NCI-H1105 treated with DMSO at 0.1 percent for 48 hours (cell line): ENCODE results near the gene SDC3.
A peak's percentile ranks its signal among the peaks of the same experiment; 100 is the strongest.

Source experiments
- DNase-seq: peaks from one replicate; lab custom pipeline; 2025; lab: John Stamatoyannopoulos, UW

Gene SDC3

DNA sequence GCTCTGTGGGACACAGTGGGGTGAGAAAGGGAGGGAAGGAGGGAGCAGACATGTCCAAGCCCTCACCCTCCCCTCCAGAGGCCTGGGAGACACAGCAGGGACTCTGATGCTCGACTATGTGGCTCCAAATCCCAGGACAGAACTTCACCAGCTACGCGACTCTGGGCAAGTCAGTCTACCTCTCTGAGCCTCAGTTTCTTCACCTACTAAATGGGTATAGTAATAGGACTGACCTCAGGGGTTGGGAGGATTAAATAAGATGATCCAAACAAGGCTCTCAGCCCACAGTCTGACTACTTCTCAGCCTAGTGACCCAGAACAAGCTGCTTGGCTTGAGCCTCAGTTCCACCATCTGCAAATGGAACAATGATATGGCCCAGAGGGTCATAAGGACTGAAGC is 19.6 kb downstream of the SDC3 start:
- DNase-seq = no peak

DNA sequence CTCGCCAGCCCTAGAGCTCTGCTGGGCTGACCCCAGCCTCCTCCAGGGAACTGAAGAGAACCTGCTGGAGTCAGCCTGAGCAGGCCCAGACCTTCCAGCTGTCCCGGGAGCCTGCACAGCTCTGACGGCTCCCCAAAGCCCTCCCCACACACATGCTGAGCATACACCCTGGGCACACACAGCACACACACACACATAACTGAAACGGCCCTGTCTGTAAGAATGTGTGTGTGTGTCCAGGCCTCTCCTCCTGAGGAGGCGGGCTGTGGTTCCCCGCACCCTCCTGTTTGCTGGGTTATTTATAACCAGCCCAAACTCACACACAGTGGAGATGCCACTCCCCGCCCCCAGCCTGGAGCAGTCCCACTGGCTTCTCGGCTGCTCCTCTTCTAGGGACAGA is 20.2 kb downstream of the SDC3 start:
- no peak for DNase-seq

DNA sequence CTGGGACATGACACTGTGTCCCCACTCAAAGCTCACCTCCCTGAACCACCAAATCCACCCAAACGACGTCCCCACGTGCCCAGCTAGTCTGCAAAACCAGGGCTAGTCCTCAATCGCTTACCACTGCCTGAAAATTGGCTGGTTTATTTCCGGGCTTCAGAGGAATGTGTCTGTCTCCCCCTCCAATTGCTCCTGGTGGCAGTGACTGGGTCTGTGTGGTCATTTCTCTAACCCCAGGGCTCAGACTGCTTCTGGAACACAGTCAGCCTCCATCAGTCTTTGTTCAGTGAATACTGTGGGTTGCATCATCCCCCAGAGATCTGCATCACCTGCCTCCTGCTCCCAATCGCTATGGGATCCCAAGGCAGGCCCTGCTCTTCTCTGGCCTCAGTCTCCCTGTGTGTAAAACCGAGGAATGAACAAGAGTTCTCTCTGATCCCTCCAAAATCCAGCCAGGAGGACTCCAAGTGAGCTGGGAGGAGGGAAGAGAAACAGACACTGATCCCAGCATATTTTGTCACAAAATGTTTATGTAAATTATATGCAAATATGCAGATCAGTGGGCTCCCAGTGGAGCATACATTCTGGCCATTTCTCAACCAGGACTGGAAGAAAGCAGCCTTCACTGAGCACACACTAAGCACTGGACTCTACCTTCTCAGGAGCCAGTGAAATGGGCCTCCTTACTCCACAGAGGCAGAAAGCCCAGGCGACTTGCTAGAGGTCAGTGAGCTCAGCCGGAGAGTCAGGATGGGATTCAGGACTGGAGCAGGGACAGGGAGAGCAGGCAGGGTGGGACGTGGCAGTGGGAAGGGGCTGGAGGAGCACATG is 20.9 kb downstream of the SDC3 start:
- DNase-seq = no peak

DNA sequence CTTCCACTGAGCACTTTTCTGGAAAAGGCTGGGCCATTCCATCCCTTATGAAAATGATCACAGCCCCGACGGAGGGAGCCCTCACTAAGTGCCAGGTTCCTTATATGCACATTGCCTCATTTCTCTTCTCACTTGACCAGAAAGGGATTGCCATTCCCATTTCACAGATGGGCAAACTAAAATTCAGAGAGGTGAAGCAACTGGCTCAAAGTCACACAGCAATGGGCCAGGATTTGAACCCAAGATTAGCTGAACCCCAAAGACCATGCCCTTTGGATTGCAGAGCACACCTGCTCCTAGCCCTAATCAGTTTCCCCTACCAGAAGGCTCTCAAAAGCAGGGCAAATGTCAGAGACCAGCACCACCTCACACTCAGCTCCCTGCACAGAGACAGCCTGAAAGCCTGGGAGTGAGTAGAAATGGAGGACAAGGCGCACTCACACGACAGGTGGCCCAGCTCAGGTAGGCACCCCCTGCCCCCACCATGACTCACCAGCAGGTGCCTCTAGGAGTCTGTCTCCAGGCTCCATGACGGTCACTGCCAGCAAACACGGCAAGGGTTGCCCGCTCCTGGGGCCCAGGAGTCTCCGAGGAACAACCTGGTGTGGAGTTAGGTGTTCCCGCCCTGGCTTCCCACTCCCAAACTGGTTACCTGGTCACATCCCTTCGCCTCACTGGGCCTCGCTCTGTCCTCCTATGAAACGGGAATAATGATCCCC is 21.7 kb downstream of the SDC3 start:
- DNase-seq = no peak

DNA sequence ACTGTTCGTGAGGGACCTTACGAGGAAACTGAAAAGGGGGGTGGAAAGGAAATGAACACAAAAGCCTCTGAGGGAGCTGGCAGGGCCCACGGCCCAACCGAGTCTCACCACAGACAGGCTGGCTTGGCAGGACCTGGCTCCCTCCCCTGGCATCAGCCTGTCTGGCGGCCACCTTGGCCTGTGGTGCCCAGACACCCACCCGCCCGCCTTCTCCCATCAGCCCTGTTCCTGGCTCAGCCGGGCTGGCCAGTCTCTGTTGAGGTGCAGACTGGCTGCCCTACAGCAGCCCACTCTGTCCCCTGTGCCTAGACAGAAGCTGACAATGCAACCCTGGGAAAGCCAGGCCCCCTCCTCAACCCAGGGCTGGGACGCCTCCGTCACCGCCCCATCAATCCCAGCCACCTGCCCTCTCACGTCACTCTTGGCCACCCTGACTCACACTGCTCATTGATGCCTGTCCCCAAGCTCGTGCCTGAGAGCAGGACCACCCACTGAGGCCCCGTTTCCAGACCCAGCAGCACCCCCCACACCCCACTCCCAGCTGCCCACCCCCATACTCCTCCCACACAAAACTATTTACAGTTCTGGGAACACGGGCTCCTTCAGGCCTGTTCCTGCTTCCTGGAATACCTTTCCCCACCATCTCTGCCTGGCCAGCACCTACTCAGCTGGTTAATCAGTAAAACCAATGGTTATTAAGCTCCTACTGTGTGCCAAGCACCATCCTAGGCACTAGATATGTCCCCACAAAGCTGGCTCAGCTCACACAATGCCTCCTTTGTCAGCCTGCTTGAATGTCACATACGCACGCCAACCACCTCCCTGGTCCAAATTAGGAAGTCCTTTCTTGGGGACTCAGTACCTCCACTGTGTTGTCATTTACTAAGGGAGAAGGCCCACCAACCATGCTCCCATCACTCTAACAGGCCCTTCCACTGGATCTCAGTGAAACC is 22.7 kb downstream of the SDC3 start:
- no peak for DNase-seq

DNA sequence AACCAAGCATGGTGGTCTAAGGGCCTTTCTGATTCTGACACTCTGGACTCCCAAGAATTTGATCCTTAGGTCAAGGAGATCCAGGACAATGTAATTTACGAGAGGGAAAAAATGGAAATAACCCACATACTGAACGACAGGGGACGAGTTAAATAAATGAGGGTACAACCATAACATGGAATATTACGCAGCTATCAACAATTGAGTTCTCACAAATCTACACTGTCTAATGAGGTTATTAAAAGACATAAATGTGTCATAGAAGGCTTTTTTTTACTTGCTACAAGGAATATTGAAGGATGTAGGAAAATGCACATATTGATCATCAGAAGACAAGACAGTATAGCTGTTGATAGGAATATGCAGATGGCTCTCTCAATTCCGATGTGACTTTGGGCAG is 23.8 kb downstream of the SDC3 start:
- DNase-seq = no peak

DNA sequence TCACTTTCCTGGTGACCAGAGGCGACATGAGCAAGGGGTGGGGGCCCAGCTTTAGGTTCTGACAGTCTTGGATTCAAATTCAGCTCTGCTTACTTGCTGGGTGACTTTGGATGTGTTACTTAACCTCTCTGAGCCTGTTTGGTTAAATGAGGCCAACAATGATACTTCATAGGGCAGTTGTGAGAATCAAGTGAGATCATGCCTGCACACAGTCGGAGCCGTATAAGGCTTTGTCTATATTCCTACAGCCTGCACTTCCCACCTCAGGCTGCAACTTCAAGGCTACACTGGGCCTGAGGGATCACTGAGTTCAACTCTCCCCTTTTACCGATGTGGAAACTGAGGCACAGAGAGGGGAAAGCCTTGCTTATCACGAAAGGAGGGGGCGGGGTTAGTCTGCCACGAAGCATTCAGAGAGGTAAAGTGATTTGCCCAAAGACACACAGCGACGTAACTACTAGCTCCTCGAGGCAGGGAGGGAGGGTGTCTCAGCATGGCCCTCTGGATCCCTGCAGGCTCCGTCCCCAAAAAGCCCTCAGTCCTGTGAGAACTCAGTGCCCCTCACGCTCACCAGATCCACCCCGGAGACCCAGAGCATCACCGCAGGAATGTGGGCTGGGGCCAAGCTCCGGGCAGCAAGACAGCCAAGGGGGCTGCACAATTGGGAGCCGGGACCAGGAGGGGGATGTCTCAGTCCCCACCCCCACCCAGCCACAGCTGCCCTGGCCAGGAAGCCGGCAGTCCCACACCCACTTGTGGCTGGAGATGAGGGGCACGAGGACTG is 25.0 kb downstream of the SDC3 start:
- DNase-seq = no peak

DNA sequence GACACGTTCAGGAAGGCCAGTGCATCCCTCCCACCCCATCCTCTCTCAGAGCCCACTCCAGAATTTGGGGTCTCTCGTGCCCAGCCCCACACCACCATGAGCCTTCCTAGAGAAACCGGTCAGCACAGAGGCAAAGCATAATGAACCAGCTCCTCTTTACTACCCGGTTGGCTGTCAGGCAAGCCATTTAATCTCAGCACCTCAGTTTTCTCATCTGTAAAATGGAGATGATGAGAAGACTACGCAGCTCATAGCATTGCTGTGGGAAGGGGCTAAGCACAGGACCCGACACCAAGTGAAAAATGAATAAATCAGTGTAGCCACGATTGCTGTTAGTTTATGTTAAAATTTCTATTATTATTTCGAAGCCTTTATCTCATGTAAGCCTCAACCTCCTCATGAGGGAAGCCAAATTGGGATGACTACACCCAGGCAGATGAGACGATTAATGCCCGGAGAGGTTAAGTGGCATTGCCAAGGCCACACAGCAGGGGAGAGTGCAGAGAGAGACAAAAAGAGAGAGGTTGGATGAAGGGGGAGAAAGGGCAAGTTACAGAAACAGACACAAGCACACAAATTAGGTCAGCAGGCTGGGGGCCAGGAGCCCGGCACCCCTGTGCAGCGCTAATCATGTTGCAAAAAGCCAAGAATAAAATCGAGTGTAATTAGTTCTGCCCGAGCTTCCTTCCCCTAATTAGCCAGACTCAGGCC is 25.7 kb downstream of the SDC3 start:
- DNase-seq = no peak

DNA sequence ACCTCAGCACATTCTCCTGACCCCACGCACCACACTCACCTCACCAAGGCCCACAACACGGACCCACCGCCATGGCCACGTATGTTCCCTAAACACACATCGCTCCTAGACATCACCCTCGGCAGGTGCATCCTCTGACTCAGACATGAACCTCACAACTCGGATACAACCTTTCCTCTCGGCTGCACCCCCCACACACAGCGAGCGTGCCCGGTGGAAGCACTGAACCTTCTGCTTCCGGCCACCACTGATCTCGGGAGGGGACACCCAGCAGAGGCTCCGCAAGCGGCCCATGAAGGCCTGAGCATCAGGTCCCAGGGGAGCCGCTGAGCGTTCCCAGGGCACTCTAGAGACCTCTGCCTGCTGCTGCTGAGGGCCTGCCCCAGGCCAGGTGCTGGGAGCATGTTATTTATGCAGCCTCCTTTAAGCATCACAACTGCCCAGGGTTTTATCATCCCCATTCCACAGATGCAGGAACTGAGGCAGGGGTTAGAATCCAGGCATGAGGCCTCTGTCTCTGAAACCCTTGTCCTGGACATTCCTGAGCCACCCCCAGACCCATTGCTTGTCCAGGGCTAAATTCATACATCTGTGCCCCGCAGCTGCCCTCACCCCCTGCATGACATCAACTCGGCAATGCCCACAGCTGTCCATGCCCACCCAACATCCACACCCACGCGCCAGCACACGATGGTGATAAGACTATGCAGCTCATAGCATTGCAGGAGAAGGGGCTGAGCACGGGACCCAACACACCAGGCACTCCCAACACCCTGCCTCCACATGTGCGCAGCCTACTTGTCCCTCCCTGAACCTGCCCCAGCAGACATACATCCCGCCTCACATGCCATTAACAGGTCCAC is 27.0 kb downstream of the SDC3 start:
- DNase-seq = no peak

DNA sequence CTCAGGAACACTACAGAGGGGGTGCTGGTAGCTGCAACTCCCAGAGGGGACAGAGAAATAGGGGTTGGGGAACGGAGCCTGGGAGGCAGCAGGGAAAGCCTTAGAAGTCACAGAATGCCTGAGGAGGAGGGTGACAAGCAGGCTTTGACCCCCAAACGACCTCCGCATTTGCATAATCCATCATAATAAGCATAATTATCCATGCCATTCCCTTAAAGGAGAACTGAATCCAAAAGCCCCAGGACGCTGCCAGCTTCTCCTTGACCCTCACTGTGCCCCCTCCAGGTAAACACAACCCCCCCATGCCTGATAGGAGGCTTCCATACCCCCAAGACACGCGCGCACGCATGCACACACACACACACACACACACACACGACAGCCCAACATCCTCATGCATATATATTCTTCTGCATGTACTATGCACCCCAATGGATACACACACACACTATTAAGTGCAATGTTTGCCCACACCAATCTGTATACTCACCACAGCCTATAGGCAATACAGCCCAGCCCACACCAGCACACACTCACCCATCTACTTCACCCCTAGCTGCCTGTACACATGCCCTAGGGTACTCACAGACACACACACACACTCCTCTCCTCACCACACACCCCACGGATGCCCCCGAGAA is 27.8 kb downstream of the SDC3 start:
- no peak for DNase-seq

DNA sequence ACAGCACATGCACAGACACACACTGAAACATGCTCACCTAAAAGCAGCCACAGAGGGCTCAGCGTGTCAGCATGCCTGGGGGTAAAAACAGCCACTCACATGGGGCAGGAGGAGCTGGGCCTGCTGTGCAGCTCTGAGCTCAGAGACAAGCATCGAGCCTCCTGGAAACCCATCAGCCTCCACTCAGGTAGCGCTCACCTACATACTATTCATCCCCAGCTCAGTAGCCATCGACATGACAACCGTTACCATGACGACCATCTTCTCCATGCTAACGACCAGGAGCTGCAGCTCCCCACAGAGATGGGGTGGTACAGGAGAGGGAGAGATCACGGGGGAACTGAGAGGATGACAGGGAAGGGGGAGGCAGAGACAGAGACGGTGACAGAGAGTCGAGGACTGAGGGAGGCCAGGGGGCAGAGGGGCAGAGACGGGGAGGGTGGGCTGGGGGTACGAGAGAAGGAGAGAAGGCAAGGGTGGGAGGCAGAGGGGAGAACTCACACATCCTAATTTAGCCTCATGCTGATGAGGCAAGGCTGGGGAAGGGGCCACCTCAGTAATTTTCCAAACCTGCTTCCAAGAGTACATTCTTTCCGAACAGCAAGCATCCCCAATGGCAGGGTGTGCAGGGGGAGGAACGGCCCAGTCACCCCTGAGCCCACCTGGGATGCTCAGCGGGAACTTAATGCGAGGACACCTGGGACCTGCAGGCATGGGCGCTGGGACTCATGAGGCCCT is 28.4 kb downstream of the SDC3 start:
- peak; percentile 91 for DNase-seq

DNA sequence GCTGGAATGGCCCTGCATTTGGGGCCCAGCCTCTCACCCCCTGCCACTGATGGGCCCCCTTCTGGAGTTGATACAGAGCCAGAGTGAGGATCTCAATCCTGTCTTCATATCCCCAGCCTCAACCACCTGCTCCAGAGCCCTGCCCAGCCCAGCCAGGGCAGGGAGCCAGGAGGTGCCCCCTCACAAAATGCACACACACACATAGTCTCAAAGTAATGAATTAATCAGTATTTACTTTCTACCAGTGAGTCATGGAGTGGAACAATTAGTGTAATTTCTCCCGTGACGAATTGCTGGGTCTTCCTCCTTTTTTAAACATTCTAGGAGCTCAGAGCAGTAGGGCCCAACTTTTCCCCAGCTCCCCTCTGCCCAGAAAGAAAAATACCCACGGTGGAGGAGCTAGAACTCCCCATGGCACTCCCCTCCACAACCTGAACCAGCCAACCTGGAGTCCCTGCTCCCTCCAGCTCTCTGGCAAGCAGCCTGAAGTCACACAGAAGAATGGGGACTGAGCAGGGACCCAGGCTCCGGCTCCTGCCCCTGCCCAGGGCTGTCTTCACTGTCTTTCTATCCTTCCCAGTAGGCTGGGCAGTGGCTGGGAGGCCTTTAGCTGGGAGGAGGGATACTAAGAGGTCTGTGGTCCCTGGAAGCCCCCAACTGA is 29.3 kb downstream of the SDC3 start:
- peak; percentile 70 for DNase-seq

DNA sequence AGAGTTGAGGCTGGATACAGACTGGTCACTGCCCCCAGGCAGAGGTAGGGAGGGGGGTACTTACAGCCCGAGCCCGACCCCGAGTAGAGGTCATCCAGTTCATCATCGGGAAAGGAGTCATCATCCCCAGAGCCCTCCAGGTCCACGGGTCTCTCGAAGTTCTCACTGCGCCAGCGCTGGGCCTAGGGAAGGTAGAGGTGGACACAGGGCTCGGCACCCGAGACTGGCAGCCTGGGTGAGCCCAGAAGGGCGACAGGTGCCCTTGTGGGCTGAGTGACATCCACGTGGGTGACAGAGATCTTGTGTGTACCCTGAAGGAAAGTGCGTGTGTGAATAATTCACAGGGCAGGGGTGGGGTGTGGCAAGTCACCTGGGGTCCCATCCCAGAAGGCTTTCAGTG is 30.0 kb downstream of the SDC3 start:
- no peak for DNase-seq

DNA sequence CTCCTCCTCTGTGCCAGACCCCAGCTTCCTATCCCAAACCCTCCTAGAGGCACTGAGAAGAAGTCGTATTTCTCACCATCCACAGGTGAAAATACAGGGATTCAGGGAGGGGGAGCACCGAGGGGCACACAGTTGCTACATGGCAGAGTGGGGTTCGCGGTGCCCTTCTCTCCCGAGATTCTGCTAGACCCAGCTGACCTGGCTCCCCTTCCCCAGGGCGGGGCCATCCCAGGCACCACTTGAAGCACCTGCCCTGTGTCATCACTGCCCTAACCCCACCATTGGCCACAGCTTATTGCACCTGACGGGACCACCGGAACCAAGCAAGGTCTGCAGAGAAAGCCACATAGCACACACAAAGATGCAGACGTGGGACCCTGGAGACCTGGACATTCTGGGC is 30.5 kb downstream of the SDC3 start:
- DNase-seq = no peak

DNA sequence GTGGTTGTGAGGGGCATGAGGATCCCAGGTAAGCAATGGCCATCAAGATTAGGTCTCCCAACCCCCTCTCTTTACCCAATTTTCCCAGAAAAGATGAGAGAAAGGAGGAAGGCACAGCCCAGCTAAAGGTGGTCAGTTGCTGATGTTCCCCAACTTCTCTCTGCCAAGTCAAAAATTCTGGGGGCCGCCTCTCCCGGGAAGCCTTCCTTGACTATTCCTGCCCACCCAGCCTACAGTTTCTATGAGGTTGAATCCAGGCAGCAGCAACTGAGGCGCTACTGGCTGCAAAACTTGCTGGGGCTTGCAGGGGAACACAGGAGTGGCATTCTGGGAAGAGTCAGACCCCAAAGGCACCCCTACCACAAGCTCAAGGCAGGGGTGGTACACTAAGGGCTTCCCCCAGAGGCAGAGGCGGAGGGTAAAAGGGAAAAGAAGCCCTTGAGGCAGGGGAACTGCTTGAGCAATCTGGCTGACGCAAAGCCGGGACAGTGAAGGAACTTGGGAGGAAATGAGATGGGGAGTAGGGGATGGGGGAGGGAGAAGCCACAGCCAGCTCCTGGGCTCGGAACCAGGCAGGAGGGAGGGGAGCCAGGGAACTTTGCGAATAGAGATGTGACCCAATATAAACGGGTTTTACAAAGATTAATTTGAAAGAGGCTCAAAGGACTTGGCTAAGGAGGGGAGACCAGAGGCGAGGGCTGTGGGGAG is 31.2 kb downstream of the SDC3 start:
- no peak for DNase-seq

DNA sequence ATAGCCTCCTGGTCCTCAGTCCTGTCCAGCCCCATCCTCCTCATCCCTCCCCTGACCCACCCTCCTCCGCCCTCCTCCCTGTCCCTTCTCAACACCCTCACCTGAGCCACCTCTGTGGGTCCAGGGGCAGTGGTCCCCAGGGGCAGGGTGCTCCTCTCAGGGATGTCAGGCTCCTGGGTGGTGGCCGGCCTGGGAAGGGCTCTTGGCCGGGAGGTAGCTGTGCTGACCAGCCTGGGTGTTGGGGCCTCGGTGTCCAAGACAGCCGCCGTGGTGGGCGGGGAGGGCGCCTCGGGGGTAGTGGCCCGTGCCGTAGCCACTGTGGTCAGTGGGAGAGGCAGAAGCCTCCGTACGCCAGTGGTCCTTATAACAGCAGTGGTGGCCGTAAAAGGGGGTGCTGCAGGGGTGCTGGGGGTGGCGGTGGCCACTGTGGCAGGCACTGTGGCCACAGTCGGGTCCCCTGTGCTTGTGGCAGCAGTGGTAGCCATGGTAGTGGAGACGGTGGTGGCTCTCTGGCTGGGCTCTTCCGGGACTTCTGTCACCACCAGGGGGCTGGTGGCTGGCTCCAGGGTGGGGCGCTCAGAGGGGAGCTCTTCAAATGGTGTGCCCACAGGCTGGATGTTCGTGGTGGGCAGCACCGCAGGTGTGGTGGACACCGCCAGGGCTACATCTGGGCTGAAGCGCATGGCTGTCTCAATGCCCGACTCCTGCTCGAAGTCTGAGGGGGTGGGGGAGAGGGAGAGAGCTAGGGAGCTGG is 31.9 kb downstream of the SDC3 start:
- no peak for DNase-seq

DNA sequence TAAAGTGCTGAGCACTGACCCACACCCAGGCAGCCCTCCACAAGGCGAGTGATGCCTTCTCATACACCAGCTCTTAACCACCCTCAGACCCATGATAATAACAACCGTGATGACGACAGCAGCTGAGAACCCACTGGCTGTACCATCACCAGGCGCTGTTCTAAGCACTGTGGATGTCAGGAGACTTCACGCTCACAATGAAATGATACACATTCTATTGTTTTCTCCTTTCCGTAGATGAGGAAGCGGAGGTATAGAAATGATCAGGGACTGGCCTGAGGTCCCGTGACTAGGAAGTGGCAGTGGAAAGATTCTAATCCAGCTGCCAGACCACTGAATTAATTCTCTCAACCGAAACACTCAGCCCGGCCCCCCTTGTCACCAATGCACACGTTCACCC is 32.6 kb downstream of the SDC3 start:
- no peak for DNase-seq
